ENCODE measurements around the gene NAALADL1. TPM values are rescaled to one million over a fixed set of nuclear protein-coding genes. Genes with fewer than 3 reads are reported as not detected.

NAALADL1 gene
- total RNA-seq, 1 donor from 2014 or later, result not detected

GRCh38 chr11:65083134-65083833, 24.9 kb upstream of the NAALADL1 start:
- no peak for TF ChIP-seq CTCF (IDR thresholded peaks at IDR 0.05)
- Mint-ChIP-seq H3K9me3 (ENCODE audit: low read depth) (no peaks in the 10 kb centered on the region), H3K27me3 (ENCODE audit: low read depth) (no peaks in the 10 kb centered on the region), H3K4me1 (ENCODE audit: low read depth) (peaks cover 31% of the 10 kb centered on the region), H3K4me3 (ENCODE audit: unreplicated experiment) (peak overlapping the region; percentile 95), H3K36me3 (ENCODE audit: low read depth) (peaks cover 9% of the 10 kb centered on the region), H3K27ac (ENCODE audit: unreplicated experiment) (peak overlapping the region; percentile 99)
- DNase-seq (ENCODE audit: low spot score), result no peak

GRCh38 chr11:65078786-65079342, 20.5 kb upstream of the NAALADL1 start:
- no peak overlapping the region for H3K27ac Mint-ChIP-seq (ENCODE audit: unreplicated experiment)
- no peaks in the 10 kb centered on the region for H3K36me3 Mint-ChIP-seq (ENCODE audit: low read depth)
- TF ChIP-seq CTCF (IDR thresholded peaks at IDR 0.05), result no peak
- H3K9me3 Mint-ChIP-seq (ENCODE audit: low read depth), result no peaks in the 10 kb centered on the region
- DNase-seq (ENCODE audit: low spot score), result no peak
- no peaks in the 10 kb centered on the region for H3K27me3 Mint-ChIP-seq (ENCODE audit: low read depth)
- H3K4me3 Mint-ChIP-seq (ENCODE audit: unreplicated experiment), result no peak overlapping the region
- H3K4me1 Mint-ChIP-seq (ENCODE audit: low read depth), result peaks cover 10% of the 10 kb centered on the region

GRCh38 chr11:65078151-65078550, 19.8 kb upstream of the NAALADL1 start:
- Mint-ChIP-seq H3K36me3 (ENCODE audit: low read depth) (no peaks in the 10 kb centered on the region), H3K4me1 (ENCODE audit: low read depth) (peaks cover 6% of the 10 kb centered on the region), H3K4me3 (ENCODE audit: unreplicated experiment) (no peak overlapping the region), H3K27ac (ENCODE audit: unreplicated experiment) (no peak overlapping the region), H3K9me3 (ENCODE audit: low read depth) (no peaks in the 10 kb centered on the region), H3K27me3 (ENCODE audit: low read depth) (no peaks in the 10 kb centered on the region)
- no peak for DNase-seq (ENCODE audit: low spot score)
- TF ChIP-seq CTCF (IDR thresholded peaks at IDR 0.05), result peak; percentile 71

- Mint-ChIP-seq H3K4me3 (ENCODE audit: unreplicated experiment) (no peak overlapping the region), H3K27me3 (ENCODE audit: low read depth) (no peaks in the 10 kb centered on the region), H3K4me1 (ENCODE audit: low read depth) (no peaks in the 10 kb centered on the region), H3K9me3 (ENCODE audit: low read depth) (no peaks in the 10 kb centered on the region), H3K27ac (ENCODE audit: unreplicated experiment) (no peak overlapping the region), H3K36me3 (ENCODE audit: low read depth) (no peaks in the 10 kb centered on the region)
- no peak for TF ChIP-seq CTCF (IDR thresholded peaks at IDR 0.05)
- DNase-seq (ENCODE audit: low spot score), result no peak
Measured at GRCh38 chr11:65077451-65077850, 19.1 kb upstream of the NAALADL1 start.

GRCh38 chr11:65072631-65072966, 14.2 kb upstream of the NAALADL1 start:
- no peak for TF ChIP-seq CTCF (IDR thresholded peaks at IDR 0.05)
- H3K27ac Mint-ChIP-seq (ENCODE audit: unreplicated experiment), result no peak overlapping the region
- no peak overlapping the region for H3K4me3 Mint-ChIP-seq (ENCODE audit: unreplicated experiment)
- H3K4me1 Mint-ChIP-seq (ENCODE audit: low read depth), result no peaks in the 10 kb centered on the region
- no peak for DNase-seq (ENCODE audit: low spot score)
- H3K36me3 Mint-ChIP-seq (ENCODE audit: low read depth), result no peaks in the 10 kb centered on the region
- no peaks in the 10 kb centered on the region for H3K9me3 Mint-ChIP-seq (ENCODE audit: low read depth)
- no peaks in the 10 kb centered on the region for H3K27me3 Mint-ChIP-seq (ENCODE audit: low read depth)

All from chondrocyte (in vitro differentiated cells).